GM19099 (cell line): ENCODE results near the gene PLEKHN1.

Experiments used
- POLR2A ChIP-seq: IDR thresholded peaks from 3 replicates; pipeline ENCODE4 v1.6.1; 2011; ENCODE audit warnings: low read depth; ENCODE audit not compliant: insufficient read length; ENCODE audit errors: extremely low read depth

PLEKHN1 gene

DNA sequence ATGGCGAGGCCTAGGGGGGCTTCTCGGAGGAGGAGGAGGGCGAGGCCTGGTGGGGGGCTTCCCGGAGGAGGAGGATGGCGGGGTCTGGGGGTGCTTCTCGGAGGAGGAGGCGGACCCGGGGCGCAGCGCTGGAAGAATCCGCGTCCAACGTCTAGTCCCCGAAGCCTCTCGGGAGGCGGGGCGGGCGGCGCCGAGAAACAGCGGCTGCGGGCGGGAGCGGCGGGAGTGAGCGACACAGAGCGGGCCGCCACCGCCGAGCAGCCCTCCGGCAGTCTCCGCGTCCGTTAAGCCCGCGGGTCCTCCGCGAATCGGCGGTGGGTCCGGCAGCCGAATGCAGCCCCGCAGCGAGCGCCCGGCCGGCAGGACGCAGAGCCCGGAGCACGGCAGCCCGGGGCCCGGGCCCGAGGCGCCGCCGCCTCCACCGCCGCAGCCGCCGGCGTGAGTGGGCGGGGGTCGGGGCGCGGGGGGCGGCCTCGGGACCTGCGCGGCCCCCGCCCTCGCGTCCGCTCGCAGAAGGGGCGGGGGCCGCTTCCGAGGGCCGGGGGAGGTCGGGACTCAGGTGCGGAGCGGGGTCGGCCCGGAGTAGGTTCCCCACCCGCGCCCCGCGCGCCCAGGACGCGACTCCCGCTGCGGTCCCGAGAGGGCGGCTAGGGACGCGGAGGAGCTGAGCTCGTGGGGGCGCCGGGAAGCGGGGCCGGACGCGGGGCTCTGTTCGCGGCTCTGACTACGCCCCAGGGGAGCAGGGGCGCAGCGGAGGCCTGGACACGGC, 5.7 kb upstream of the PLEKHN1 start, which contains the start of gene KLHL17:
Gene KLHL17, plus strand, starts transcription at position 222 of the 769 bp plus-strand sequence. Its CDS starts 110 bp downstream, at position 332.
- peak; percentile 39 for TF ChIP-seq POLR2A

DNA sequence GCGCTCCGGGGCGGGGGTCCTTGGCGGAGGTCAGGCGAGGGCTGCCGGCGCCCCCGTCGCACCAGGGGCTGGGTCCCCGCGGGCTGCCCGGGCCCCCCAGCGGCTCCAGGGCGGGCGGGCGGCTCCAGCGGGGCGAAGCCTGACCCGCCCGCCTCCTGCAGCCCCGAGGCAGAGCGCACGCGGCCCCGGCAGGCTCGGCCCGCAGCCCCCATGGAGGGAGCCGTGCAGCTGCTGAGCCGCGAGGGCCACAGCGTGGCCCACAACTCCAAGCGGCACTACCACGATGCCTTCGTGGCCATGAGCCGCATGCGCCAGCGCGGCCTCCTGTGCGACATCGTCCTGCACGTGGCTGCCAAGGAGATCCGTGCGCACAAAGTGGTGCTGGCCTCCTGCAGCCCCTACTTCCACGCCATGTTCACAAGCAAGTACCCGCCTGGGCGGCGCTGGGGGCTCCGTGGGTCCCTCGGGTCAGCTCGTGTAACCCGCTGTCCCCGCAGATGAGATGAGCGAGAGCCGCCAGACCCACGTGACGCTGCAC, 5.1 kb upstream of the PLEKHN1 start:
- TF ChIP-seq POLR2A, result no peak

DNA sequence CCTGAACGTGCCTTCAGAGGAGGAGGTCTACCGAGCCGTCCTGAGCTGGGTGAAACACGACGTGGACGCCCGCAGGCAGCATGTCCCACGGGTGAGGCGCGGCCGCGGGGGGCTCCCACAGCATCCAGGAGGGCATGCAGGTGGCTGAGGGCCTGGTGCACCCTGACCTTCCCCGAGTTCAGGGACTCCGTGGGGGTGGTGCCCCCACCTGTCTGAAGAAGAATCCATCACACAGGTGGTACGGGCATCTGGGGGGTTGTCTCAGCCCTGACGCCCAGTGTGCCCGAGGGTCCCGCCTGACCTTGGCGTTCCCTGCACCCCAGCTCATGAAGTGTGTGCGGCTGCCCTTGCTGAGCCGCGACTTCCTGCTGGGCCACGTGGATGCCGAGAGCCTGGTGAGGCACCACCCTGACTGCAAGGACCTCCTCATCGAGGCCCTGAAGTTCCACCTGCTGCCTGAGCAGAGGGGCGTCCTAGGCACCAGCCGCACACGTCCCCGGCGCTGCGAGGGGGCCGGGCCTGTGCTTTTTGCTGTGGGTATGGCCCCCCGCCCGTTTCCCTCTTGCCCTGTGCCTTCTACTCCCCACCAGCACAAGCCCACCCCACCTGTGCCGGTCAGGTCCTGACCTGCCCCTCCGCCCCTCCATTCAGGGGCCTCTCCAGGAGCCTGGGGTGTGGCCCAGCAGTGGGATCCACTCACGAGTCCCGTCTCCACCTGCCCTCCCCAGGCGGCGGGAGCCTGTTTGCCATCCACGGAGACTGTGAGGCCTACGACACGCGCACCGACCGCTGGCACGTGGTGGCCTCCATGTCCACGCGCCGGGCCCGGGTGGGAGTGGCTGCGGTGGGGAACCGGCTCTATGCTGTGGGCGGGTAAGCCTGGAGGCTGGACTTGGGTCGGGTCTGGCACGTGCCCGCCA, 3.6 kb upstream of the PLEKHN1 start:
- TF ChIP-seq POLR2A, result no peak

DNA sequence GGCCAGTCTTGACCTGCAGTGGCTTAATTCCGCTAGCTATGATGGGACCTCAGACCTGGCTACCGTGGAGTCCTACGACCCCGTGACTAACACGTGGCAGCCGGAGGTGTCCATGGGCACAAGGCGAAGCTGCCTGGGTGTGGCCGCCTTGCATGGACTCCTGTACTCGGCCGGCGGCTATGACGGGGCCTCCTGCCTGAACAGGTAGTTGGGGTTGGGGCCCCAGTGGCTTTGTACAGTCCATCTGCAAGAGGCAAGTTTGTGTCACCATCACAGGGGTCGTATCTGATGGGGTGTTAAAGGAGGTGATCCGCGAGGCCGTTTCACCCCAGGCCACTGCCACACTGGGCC, 3.0 kb upstream of the PLEKHN1 start:
- TF ChIP-seq POLR2A, result no peak

DNA sequence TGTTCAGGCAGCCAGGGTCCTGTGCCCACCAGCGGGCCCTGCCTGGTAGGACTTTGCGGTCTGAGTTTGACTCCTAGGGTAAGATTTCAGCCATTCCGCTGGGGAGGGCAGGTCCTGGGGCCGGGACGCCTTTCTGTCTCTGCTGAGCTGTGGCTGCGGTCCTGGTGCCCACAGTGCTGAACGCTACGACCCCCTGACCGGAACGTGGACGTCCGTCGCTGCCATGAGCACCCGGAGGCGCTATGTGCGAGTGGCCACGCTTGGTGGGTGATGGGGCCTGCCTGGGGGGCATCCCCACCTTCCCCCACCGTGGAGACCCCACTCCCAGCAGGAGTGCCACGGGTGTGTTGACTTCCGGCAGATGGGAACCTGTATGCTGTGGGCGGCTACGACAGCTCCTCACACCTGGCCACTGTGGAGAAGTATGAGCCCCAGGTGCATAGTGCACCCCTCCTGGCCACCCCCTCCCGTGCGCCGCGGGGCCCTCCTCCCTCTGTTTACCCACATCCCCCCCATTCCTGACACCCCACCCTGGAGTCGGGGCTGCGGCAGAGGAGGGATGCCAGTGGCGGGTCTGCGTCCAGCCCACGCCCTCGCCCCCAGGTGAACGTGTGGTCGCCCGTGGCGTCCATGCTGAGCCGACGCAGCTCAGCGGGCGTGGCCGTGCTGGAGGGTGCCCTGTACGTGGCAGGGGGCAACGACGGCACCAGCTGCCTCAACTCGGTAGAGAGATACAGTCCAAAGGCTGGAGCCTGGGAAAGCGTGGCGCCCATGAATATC, 2.3 kb upstream of the PLEKHN1 start:
- TF ChIP-seq POLR2A, result no peak

DNA sequence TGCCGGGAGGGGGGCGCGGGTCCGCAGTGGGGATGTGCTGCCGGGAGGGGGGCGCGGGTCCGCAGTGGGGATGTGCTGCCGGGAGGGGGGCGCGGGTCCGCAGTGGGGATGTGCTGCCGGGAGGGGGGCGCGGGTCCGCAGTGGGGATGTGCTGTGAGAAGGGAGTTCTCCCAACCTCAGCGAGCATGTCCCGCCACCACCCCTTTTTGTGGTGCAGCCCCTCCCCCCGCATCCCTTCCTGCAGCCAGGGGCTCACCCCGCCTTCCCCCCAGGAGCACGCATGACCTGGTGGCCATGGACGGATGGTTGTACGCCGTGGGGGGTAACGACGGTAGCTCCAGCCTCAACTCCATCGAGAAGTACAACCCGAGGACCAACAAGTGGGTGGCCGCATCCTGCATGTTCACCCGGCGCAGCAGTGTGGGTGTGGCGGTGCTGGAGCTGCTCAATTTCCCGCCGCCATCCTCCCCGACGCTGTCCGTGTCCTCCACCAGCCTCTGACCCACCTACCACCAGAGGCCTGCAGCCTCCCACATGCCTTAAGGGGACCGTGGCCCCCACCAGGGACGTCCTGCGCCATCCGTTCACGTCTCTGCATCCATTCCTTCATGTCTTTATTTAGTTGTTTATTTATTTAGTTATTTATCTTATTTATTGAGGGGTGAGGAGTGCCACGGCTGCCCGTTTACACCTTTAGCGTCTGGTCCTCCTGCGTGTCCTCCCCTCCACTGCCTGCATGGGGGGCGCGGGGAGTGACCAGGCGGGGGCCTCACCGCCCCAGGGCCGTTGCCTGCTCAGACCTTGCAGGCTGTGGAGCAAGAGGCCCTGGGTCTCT, 1.4 kb upstream of the PLEKHN1 start:
- no peak for TF ChIP-seq POLR2A

DNA sequence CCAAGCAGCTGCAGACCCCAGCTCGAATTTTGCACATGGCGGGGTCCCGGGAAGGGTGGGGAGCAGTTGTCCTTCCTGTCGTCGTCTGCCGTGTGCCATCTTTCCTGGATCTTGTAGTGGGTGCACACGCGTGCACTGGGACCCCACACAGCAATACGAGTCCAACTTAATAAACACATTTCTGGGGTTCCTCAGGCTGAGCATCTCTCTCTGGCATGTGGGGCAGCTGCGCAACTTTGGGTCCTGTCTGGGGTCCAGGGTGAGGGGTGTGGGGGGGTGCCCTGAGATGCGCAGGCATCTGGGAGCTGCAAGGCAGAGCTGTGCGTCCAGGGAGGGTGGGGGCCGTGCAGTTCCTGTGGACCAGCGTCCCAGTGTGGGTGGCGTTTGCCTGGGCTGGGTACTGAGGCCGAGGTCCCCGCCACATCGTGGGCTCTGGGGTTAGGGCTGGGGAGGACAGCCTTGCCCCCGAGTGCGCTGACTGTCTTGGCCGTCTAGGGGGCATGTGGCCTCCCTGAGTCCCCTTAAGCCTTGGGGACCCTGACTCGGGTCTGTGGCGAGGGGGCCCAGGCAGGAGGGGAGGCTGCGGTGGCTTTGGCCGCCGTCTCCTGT, 652 bp upstream of the PLEKHN1 start:
- no peak for TF ChIP-seq POLR2A

DNA sequence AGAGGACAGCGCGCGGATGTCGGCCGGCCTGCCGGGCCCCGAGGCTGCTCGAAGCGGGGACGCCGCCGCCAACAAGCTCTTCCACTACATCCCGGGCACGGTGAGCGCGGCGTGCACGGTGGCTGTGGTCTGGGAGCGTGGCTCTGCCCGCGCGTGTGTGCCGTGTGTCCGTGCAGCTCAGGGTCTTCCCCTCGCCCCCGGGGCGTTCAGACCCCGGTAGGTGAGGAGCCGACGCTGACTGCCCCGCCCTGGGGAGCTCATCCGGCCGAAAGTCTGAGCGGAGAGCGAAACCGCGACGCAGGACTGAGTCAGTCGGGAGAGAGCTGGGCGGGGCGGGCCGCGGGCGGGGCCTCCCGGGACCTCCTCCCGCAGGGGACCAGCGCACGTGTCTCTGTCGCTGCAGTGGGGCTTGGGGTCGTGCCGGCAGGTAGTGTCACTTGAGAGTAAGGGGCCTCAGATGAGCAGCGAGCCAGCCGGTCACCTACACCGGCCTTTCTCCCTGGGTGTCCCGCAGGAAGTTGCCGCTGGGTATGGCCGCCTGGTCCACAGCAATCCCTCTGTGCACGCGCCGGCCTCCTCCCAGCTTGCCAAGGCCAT, 520 bp downstream of the PLEKHN1 start:
- TF ChIP-seq POLR2A, result peak; percentile 52

DNA sequence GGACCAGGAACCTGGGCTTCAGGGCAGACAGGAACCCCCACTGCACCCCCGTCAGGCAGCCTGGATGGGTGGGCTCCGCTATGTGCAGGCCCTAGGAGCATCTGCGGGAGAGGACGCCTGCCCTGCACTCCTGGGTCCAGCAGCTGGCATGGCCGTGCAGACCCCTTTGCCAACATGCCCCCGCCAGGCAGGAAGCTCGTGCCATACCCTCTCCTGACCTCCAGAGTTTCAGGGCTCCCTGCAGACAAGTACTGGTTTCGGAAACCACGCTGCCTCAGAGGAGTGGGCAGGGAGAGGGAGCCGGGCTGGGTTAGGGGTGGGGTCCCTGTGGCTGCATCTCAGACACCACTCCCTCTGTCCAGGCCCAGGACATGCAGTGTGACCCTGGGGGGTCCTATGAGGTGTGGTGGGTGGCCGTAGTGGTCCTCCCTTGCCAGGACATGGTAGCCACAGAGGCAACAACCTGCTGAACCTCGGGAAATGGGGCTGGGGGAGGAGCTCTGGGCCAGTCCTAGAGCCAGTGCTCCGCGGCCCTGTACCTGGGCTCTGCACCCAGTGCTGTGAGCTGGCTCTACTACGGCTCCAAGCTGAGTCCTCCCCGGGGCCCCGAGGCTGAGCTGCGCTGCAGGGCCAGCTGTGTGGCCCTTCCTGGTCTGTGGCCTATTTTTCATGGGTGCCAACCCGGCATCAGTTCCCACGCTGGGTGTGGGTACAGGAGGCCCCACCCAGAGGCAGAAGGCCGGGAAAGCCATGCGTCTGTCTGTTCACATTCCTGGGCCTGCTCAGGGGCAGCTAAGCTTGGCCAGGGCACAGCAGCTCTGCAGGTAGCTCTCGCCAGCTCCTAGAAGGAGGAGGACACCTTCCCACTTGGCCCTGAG, 1.4 kb downstream of the PLEKHN1 start:
- no peak for TF ChIP-seq POLR2A

DNA sequence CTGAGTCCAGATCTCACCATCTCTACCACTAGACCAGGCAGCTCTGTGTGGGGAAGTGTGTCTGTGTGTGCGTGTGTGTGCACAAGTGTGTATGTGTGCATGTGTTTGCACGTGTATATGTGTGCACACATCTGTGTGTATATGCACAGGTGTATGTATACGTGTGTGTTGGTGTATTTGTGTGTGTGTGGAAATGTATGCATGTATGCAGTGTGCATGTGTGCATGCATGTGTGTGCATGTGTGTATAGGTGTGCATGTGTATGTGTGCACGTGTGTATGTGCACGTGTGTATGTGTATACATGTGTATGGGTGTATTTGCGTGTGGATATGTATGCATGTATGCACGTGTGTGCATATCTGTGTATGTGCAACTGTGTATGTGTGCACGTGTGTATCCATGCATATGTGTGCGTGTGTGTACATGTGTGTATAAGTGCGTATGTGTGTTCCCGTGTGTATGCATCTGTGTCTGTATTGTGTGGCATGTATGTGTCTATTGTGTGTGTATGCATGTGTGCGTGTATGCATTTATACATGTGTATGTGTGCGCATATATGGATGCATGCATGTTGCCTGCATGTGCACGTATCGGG, 3.1 kb downstream of the PLEKHN1 start:
- no peak for TF ChIP-seq POLR2A

DNA sequence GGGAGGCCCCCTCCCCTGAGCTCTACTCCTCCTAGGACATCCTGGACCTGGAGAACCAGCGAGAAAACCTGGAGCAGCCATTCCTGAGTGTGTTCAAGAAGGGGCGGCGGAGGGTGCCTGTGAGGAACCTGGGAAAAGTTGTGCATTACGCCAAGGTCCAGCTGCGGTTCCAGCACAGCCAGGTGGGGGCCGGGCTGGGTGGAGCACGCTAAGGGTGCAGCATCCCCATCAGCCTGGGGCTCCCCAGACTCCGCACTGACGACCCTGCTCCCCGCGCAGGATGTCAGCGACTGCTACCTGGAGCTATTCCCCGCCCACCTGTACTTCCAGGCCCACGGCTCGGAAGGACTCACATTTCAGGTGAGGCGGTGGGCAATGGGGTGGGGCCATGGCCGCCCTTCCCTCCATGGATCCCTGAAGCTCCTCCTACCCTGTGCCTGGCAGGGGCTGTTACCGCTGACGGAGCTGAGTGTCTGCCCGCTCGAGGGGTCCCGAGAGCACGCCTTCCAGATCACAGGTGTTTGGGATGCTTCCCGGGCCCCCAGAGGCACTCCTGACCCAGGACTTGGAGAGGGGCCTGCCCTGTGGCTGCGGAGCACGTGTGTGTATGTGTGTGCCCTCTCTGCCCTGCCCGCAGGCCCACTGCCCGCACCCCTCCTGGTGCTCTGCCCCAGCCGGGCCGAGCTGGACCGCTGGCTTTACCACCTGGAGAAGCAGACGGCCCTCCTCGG, 4.1 kb downstream of the PLEKHN1 start:
- no peak for TF ChIP-seq POLR2A

DNA sequence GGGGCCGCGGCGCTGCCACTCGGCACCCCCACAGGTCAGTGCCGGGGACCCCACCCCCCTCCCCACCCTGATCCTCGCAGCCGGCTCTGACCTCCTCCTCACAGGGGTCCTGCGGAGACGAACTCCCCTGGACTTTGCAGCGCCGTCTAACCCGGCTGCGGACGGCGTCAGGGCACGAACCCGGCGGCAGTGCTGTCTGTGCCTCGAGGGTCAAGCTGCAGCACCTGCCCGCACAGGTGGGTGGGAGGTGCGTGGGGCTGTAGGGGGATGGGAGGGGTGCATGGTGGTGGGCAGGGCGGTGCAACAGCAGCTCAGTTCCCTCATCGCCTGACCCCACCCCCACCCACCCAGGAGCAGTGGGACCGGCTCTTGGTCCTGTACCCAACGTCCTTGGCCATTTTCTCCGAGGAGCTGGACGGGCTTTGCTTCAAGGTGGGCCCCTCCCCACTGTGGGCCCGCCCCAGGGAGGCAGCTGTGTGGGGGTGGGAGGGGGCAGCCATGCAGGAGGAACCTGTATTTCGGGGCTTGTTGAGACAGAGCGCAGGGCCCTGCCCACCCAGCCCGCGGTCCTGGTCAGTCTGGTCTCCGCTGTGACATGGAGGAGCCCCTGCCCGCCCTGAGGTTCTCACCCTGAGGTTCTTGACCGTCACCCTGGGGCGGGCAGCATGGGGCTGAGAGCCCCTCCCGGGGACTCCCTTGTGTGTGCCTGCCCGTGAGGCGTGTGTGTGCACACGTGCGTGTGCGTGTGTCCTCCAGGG, 4.9 kb downstream of the PLEKHN1 start:
- TF ChIP-seq POLR2A, result no peak
